GM04504 (cell line): ENCODE data around the gene ARHGAP32.

Experiments
- DNase-seq: peaks from one replicate; pipeline ENCODE4 v3.0.0-alpha.2; 2012; ENCODE audit warnings: low read depth

ARHGAP32 gene

GRCh38 chr11:129192150-129192549, at the start of gene ARHGAP32:
TSS of gene ARHGAP32 (minus strand) at chr11:129192325. CDS start at chr11:129192198, 127 bp downstream.
- no peak for DNase-seq

- DNase-seq, result no peak
These were observed 47.1 kb upstream of the ARHGAP32 start for GRCh38 chr11:129239207-129239606.

- no peak for DNase-seq
These were observed 45.9 kb upstream of the ARHGAP32 start for GRCh38 chr11:129237880-129238638.

GRCh38 chr11:129237456-129237855, 45.3 kb upstream of the ARHGAP32 start:
- no peak for DNase-seq

- DNase-seq, result no peak
These were observed 44.7 kb upstream of the ARHGAP32 start for GRCh38 chr11:129236850-129237249.

- no peak for DNase-seq
These were observed 42.9 kb upstream of the ARHGAP32 start for GRCh38 chr11:129234978-129235377.

- no peak for DNase-seq
These were observed 37.9 kb upstream of the ARHGAP32 start for GRCh38 chr11:129230006-129230405.

GRCh38 chr11:129226207-129226798, 34.2 kb upstream of the ARHGAP32 start:
- no peak for DNase-seq

GRCh38 chr11:129225190-129225589, 33.1 kb upstream of the ARHGAP32 start:
- DNase-seq, result no peak

GRCh38 chr11:129224538-129224937, 32.4 kb upstream of the ARHGAP32 start:
- DNase-seq, result no peak

- DNase-seq, result peak; percentile 44
These were observed 31.6 kb upstream of the ARHGAP32 start for GRCh38 chr11:129223701-129224149.

- no peak for DNase-seq
These were observed 31.1 kb upstream of the ARHGAP32 start for GRCh38 chr11:129223260-129223659.

- DNase-seq, result no peak
These were observed 30.0 kb upstream of the ARHGAP32 start for GRCh38 chr11:129222158-129222557.

GRCh38 chr11:129215506-129216245, 23.6 kb upstream of the ARHGAP32 start:
- no peak for DNase-seq

- DNase-seq, result no peak
These were observed 22.7 kb upstream of the ARHGAP32 start for GRCh38 chr11:129214710-129215295.

GRCh38 chr11:129213261-129213660, 21.1 kb upstream of the ARHGAP32 start:
- no peak for DNase-seq

- no peak for DNase-seq
These were observed 19.3 kb upstream of the ARHGAP32 start for GRCh38 chr11:129211397-129211796.

- DNase-seq, result no peak
These were observed 18.7 kb upstream of the ARHGAP32 start for GRCh38 chr11:129210831-129211181.

- no peak for DNase-seq
These were observed 18.0 kb upstream of the ARHGAP32 start for GRCh38 chr11:129209891-129210830.

- no peak for DNase-seq
These were observed 16.7 kb upstream of the ARHGAP32 start for GRCh38 chr11:129208863-129209262.

- DNase-seq, result no peak
These were observed 12.2 kb upstream of the ARHGAP32 start for GRCh38 chr11:129204150-129204838.
